ENCODE measurements around the gene KNSTRN. TPM values are rescaled to one million over a fixed set of nuclear protein-coding genes. Genes with fewer than 3 reads are reported as not detected.
A peak's percentile ranks its signal among the peaks of the same experiment; 100 is the strongest.

KNSTRN gene
- polyA plus RNA-seq, 12 donors = 14.1 to 25.8 (median 19.8) TPM; not detected in 1

GRCh38 chr15:40364251-40364650 lies 18.3 kb upstream of the KNSTRN start:
- no peak for DNase-seq

GRCh38 chr15:40365016-40365415 lies 17.5 kb upstream of the KNSTRN start:
- no peak for DNase-seq

DNA sequence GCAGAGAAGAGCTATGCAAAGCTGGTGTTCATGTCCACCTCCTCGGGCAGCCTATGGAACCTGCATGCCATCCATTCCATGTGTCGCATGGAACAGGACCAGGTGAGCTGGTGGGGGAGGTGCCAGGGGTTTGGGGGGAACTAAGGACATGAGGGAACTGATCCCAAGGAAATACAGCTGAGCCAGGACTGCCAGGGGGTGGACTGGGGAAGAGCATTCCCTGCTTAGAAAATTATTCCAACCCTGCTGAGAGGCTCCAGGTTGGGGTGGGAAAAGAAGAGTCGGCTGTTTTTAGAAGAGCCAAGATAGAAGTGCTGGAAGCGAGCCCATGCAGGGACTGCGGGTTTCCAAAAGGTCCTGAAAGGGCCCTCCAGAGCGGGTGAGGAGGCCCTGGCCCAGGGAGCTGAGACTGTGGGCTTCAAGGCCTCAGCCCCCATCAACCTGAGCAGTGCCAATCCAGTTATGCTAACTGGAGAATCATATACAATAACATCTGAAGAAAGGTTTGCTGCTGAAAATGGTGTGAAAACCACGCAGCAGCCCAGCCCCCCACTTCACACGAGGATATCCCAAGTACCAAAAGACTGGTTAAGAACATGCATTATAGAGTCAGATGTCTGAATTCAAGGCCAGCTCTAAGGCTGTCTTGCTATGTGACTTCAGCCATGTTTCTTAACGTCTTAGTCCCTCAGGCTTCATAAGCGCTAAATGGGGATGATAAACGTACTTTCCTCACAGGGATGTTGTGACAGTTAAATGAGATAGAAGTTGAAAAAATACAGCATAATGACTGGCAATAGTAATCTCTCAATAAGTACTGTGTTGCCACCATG lies 16.7 kb upstream of the KNSTRN start:
- DNase-seq = no peak

- no peak for DNase-seq
Measured at GRCh38 chr15:40366457-40367370, 15.8 kb upstream of the KNSTRN start.

- no peak for DNase-seq
Measured at GRCh38 chr15:40367371-40367685, 15.2 kb upstream of the KNSTRN start.

- DNase-seq = peak; percentile 76
Measured at GRCh38 chr15:40367686-40368611, 14.6 kb upstream of the KNSTRN start.

DNA sequence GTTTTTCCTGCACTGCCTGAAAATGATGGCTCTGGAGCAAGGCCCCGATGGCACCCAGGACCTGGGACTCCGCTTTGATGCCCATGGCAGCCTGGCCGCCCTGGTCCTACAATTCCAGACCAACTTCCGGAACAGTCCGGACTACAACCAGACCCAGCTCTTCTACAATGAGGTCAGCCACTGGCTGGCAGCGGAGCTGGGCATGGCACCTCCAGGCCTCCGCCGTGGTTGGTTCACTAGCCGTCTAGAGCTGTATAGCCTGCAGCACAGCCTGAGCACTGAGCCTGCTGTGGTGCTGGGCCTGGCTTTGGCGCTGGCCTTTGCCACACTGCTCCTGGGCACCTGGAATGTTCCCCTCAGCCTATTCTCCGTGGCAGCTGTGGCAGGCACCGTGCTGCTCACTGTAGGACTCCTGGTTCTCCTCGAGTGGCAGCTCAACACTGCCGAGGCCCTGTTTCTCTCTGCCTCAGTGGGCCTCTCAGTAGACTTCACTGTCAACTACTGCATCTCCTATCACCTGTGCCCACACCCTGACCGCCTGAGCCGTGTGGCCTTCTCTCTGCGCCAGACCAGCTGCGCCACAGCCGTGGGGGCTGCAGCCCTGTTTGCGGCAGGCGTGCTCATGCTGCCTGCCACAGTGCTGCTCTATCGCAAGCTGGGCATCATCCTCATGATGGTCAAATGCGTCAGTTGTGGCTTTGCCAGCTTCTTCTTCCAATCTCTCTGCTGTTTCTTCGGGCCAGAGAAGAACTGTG lies 13.6 kb upstream of the KNSTRN start:
- no peak for DNase-seq

- no peak for DNase-seq
Measured at GRCh38 chr15:40369474-40369869, 13.0 kb upstream of the KNSTRN start.

DNA sequence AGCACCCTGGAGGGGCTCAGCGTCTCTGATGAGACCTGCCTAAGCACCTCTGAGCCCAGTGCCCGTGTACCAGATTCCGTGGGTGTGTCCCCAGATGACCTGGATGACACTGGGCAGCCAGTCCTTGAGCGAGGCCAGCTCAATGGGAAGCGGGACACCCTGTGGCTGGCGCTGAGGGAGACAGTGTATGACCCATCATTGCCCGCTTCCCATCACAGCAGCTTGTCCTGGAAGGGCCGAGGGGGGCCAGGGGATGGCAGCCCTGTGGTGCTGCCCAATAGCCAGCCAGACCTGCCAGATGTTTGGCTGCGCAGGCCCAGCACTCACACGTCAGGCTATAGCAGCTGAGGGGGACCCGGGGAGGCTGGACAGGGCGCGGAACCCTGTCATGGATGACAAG lies 12.6 kb upstream of the KNSTRN start:
- no peak for DNase-seq

DNA sequence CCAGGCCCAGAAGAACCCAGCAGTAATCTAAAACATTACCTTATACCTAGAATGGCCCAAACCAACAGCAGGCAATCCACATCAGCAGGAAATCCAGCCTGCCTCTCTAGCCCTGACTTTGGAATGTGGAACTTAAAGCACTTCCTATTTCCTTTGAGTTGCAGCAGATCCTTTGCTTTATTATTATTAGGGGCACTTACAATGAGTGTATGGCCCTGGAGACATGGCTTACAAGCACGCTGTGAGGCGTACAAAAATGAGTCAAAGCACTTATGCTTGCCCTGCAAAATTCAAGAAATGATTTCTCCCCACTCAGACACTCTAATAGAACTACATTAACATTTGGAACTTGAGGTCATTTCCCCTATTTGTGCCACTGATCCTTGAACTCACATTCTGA lies 9.5 kb upstream of the KNSTRN start:
- DNase-seq = no peak

DNA sequence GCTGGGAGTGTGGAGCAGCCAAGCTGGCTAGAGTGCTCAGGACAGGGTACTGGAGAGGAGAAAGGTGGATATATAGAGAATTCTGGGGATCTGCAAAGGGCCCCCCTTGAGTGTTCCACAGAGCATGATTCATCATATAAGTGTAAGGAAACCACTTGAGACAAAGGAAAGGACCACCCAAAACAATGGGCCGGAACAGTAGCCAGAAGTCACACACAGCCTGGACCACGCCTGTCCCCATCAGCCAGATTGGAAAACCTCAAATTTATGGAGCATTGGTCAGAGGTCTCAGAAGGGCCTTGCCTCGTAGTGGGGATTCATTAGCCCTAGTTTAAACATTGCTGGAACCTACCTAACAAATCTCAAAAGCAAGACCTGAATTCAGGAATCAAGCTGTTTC lies 4.9 kb upstream of the KNSTRN start:
- DNase-seq = no peak

DNA sequence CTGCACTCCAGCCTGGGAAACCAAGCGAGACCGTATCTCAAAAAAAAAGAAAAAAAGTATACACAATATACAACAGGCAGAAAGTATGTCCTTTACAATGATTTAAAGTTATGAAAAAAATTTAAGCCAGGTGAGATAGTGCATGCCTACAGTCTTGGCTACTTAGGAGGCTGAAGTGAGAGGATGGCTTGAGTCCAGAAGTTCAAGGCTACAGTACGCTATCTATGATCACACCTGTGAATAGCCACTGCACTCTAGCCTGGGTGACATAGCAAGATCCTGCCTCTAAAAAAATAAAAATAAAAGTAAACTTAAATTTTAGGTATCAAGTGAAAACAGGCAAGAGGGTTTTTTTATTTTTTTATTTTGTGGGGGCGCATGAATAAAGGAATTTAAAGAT lies 3.1 kb upstream of the KNSTRN start:
- no peak for DNase-seq

- no peak for DNase-seq
Measured at GRCh38 chr15:40379853-40380252, 2.7 kb upstream of the KNSTRN start.

GRCh38 chr15:40380636-40381035 lies 1.9 kb upstream of the KNSTRN start:
- no peak for DNase-seq

- DNase-seq = no peak
Measured at GRCh38 chr15:40381818-40382529, 547 bp upstream of the KNSTRN start.

- DNase-seq = no peak
Measured at GRCh38 chr15:40386480-40386879, 4.0 kb downstream of the KNSTRN start.

DNA sequence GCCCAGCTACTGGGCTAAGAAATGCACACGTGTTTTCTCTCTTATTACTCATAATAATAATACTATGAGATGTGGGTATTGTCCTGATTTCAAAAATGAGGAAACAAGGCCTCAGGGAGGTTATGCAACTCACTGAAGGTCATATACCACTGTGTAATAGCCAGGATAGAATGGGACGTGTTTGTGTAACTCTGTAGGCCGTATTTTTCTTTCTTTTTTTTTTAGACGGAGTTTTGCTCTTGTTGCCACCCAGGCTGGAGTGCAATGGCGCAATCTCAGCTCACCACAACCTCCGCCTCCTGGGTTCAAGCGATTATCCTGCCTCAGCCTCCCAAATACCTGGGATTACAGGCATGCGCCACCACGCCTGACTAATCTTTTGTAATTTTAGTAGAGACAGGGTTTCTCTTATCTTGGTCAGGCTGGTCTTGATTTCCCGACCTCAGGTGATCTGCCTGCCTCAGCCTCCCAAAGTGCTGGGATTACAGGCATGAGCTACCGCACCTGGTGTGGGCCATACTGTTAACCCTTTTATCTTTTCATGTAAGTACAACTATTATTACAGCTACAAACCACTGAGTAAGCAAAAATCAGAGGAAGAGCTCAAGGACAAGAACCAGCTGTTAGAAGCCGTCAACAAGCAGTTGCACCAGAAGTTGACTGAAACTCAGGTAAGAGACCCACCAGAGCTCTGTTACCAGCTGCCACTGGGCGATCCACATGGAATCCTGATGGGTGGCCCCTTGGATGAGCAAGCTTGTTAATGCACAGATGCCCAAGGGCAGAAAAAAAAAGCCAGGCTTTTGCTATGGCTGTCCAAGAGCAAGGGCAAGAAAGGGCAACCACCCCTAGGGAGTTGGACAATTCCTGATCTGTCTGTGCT lies 6.7 kb downstream of the KNSTRN start:
- DNase-seq = no peak

DNA sequence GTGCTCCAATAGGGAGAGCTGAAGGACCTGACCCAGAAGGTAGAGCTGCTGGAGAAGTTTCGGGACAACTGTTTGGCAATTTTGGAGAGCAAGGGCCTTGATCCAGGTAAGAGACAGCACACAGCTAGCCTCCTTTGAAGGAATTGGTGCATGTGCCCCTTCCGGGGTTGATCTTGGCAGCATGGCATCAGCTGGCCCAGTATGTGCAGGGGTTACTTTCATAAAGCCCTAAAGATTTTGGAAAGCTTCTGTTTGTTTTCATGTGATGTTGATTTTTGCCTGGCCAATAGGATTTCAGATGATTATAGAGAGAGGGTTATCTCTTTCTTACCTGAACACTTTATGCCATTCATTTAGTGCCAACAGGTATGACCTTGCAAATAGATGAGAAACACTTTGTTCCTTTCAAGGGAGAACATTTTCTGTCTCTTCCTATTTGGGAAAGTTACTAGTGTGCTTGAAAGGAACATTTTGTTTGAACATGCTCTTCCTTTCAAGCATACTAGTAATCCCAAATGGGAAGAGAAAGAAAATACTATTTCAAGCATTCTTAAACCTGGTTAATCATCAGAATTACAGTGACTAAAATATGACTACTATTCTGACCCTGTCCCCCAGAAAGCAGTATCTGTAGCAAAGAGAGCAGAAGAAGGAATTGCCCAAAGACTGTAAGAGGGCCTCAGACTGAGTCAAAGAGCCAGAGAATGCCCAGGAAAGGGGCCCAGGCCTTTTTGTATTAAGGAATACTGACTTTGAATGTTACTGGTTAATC lies 7.5 kb downstream of the KNSTRN start:
- DNase-seq = no peak
